GM20000 (cell line): ENCODE data around the gene C14orf180.

Experiments used
- DNase-seq: peaks from one replicate; pipeline ENCODE4 v3.0.0; 2012; ENCODE audit warnings: low spot score
- TF ChIP-seq, protein P1 (sequence below): IDR thresholded peaks from 2 replicates; pipeline ENCODE4 v1.5.1; 2012; ENCODE audit warnings: mild to moderate bottlenecking, control low read depth; ENCODE audit errors: extremely low read depth, missing control alignments

C14orf180 gene

DNA sequence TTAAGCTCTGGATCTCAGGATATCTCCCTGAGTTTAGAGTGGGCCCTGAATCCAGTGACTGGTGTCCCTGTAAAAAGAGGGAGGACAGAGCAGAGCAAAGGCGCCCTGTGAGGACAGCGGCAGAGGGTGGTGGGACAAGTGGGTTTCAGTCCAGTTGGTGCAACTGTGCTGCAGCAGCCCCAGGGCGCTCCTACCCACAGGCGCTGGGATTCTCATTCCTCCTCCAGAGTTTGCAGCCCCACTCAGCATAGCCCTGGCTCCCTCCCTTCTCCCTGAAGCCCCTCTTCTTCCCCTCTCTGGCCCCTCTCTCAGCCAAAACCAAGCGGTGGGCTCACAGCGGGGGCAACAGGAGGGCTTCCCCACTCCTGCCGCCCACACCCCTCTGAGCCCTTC lies 23.4 kb downstream of the C14orf180 start:
- no peak for DNase-seq

GRCh38 chr14:104603711-104604401 lies 24.3 kb downstream of the C14orf180 start:
- TF ChIP-seq, protein P1, sequence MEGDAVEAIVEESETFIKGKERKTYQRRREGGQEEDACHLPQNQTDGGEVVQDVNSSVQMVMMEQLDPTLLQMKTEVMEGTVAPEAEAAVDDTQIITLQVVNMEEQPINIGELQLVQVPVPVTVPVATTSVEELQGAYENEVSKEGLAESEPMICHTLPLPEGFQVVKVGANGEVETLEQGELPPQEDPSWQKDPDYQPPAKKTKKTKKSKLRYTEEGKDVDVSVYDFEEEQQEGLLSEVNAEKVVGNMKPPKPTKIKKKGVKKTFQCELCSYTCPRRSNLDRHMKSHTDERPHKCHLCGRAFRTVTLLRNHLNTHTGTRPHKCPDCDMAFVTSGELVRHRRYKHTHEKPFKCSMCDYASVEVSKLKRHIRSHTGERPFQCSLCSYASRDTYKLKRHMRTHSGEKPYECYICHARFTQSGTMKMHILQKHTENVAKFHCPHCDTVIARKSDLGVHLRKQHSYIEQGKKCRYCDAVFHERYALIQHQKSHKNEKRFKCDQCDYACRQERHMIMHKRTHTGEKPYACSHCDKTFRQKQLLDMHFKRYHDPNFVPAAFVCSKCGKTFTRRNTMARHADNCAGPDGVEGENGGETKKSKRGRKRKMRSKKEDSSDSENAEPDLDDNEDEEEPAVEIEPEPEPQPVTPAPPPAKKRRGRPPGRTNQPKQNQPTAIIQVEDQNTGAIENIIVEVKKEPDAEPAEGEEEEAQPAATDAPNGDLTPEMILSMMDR = no peak
- peak; percentile 26 for DNase-seq

More for the DNA sequence above, 23.4 kb downstream of the C14orf180 start:
- TF ChIP-seq, protein P1 = no peak

- DNase-seq = peak; percentile 53
Observed at GRCh38 chr14:104604458-104605449, 25.2 kb downstream of the C14orf180 start, which contains the start of gene TMEM179. TMEM179 (minus strand) TSS chr14:104604772; CDS start chr14:104604741, 31 bp downstream.

DNA sequence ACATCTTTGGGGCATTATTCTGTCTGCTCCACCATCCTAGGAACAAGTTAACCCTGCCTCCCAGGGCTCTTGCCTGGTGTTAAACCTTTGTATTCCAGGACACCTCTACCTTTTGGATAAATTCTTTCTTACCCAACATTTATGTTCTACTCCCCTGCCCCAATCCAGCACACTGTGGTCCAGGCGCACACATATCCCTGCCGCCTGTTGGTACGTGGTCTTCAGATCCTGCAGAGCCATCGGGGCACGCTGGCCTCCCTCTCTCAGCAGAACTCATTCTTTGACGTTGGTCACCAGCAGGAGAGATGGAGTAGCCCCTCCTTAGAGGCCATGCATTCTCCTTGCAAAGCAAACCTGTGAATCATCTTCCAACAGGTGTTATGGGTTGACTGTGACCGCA lies 30.1 kb downstream of the C14orf180 start:
- TF ChIP-seq, protein P1 = no peak
- DNase-seq = no peak

More at GRCh38 chr14:104604458-104605449, 25.2 kb downstream of the C14orf180 start, which contains the start of gene TMEM179:
- TF ChIP-seq, protein P1 = no peak

DNA sequence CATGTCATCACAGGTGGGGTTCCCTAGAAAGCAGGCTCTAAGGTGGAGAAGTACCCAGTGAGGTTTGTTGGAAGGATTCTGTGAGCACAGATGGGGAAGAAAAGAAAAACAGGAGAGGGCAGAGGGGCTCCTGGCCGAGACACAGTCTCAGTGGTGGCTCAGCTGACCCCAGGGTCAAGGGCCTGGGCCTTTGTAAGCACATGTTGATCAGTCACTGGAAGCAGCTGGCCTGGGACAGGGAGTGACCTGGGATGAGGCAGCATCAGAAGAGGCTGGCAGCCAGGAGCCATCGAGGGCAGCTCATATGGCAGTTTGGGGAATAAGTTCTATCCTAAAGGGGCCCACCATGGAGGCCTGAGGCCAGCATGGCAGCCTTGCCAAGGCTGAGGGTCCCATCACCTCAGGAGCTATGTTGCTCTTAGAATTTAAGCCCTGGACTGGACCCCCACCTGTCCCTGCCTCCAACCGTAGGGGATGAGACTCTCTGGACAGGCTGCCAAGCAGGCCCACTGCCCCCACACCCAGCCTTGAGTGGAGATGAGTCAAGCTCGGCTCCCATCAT lies 31.3 kb downstream of the C14orf180 start:
- no peak for DNase-seq
- TF ChIP-seq, protein P1 = no peak

DNA sequence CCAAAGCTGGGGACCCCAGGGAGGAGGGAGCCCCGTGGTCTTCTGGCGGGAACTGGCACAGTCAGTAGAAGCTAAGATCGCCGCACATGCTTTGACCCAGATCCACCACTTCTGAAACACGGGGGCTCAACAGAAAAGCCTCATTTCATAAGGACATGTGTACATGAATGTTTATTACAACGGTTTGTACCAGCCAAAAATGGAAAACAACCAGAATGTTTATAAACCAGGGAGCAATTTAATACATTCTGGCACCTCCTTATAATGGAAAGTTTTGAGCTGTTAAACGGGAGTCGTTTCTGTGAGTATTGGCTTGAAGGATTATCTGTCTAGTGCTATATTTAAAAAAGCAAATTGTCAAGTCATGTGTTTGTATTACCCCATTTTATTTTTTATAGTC lies 32.3 kb downstream of the C14orf180 start:
- no peak for DNase-seq
- TF ChIP-seq, protein P1 = no peak
